GM21360 (cell line): ENCODE data around the gene CBX4.

ENCODE experiments used
- ATAC-seq: cut with Tn5 transposase; IDR thresholded peaks from one replicate; pipeline ENCODE4 v1.9.1; 2021; ENCODE audit warnings: mild to moderate bottlenecking, moderate library complexity; ENCODE audit not compliant: unreplicated experiment

The CBX4 gene

GRCh38 chr17:79791735-79792161 lies 47.5 kb downstream of the CBX4 start:
- no peak for ATAC-seq

GRCh38 chr17:79790805-79791734 lies 48.2 kb downstream of the CBX4 start:
- no peak for ATAC-seq

GRCh38 chr17:79789943-79790804 lies 49.1 kb downstream of the CBX4 start:
- no peak for ATAC-seq

- ATAC-seq, result no peak
These were observed 50.0 kb downstream of the CBX4 start for GRCh38 chr17:79788989-79789942.

GRCh38 chr17:79788455-79788854 lies 50.8 kb downstream of the CBX4 start:
- ATAC-seq, result no peak

GRCh38 chr17:79786930-79787643 lies 52.2 kb downstream of the CBX4 start:
- ATAC-seq, result no peak

GRCh38 chr17:79785900-79786810 lies 53.1 kb downstream of the CBX4 start:
- no peak for ATAC-seq

- ATAC-seq, result no peak
These were observed 54.0 kb downstream of the CBX4 start for GRCh38 chr17:79785017-79785899.

GRCh38 chr17:79784353-79785016 lies 54.8 kb downstream of the CBX4 start:
- no peak for ATAC-seq

- ATAC-seq, result no peak
These were observed 55.3 kb downstream of the CBX4 start for GRCh38 chr17:79783891-79784290.
